ENCODE measurements around the gene ABCG2. TPM values are rescaled to one million over a fixed set of nuclear protein-coding genes. Genes with fewer than 3 reads are reported as not detected.
A peak's percentile ranks its signal among the peaks of the same experiment; 100 is the strongest.

ABCG2 gene
- total RNA-seq, 1 donor from 2014 or later, result 21.5 TPM

- peak overlapping the region; percentile 7 for H3K27ac Mint-ChIP-seq
- no peak overlapping the region for H3K4me3 Mint-ChIP-seq
- peaks cover 29% of the 10 kb centered on the region for H3K4me1 Mint-ChIP-seq (ENCODE audit: unreplicated experiment)
- no peak for DNase-seq (ENCODE audit: extremely low spot score, unreplicated experiment)
- no peaks in the 10 kb centered on the region for H3K27me3 Mint-ChIP-seq
- TF ChIP-seq CTCF (conservative IDR thresholded peaks at IDR 0.05), result no peak
- no peaks in the 10 kb centered on the region for H3K36me3 Mint-ChIP-seq
- no peaks in the 10 kb centered on the region for H3K9me3 Mint-ChIP-seq
Measured at GRCh38 chr4:88106205-88106604, 52.2 kb downstream of the ABCG2 start.

GRCh38 chr4:88104902-88105610 is 53.4 kb downstream of the ABCG2 start:
- Mint-ChIP-seq H3K4me1 (ENCODE audit: unreplicated experiment) (peaks cover 29% of the 10 kb centered on the region), H3K27ac (peak overlapping the region; percentile 19), H3K36me3 (no peaks in the 10 kb centered on the region), H3K4me3 (no peak overlapping the region), H3K9me3 (no peaks in the 10 kb centered on the region), H3K27me3 (no peaks in the 10 kb centered on the region)
- no peak for DNase-seq (ENCODE audit: extremely low spot score, unreplicated experiment)
- no peak for TF ChIP-seq CTCF (conservative IDR thresholded peaks at IDR 0.05)

- Mint-ChIP-seq H3K27ac (no peak overlapping the region), H3K27me3 (no peaks in the 10 kb centered on the region), H3K4me1 (ENCODE audit: unreplicated experiment) (peaks cover 17% of the 10 kb centered on the region), H3K36me3 (no peaks in the 10 kb centered on the region), H3K4me3 (no peak overlapping the region), H3K9me3 (peaks cover 7% of the 10 kb centered on the region)
- TF ChIP-seq CTCF (conservative IDR thresholded peaks at IDR 0.05), result no peak
- no peak for DNase-seq (ENCODE audit: extremely low spot score, unreplicated experiment)
Measured at GRCh38 chr4:88102026-88102425, 56.4 kb downstream of the ABCG2 start.

GRCh38 chr4:88101165-88101564 is 57.3 kb downstream of the ABCG2 start:
- DNase-seq (ENCODE audit: extremely low spot score, unreplicated experiment), result no peak
- Mint-ChIP-seq H3K4me1 (ENCODE audit: unreplicated experiment) (peaks cover 16% of the 10 kb centered on the region), H3K27me3 (no peaks in the 10 kb centered on the region), H3K4me3 (no peak overlapping the region), H3K36me3 (no peaks in the 10 kb centered on the region), H3K27ac (no peak overlapping the region), H3K9me3 (peaks cover 7% of the 10 kb centered on the region)
- no peak for TF ChIP-seq CTCF (conservative IDR thresholded peaks at IDR 0.05)

- H3K27ac Mint-ChIP-seq, result no peak overlapping the region
- H3K27me3 Mint-ChIP-seq, result no peaks in the 10 kb centered on the region
- no peak overlapping the region for H3K4me3 Mint-ChIP-seq
- DNase-seq (ENCODE audit: extremely low spot score, unreplicated experiment), result no peak
- peaks cover 2% of the 10 kb centered on the region for H3K4me1 Mint-ChIP-seq (ENCODE audit: unreplicated experiment)
- H3K36me3 Mint-ChIP-seq, result no peaks in the 10 kb centered on the region
- peaks cover 7% of the 10 kb centered on the region for H3K9me3 Mint-ChIP-seq
- no peak for TF ChIP-seq CTCF (conservative IDR thresholded peaks at IDR 0.05)
Measured at GRCh38 chr4:88098993-88099752, 59.3 kb downstream of the ABCG2 start.

All from type B pancreatic cell (in vitro differentiated cells).